ENCODE data around the gene MAMDC4. TPM values are rescaled to one million over a fixed set of nuclear protein-coding genes. Genes with fewer than 3 reads are reported as not detected.

MAMDC4 gene
- total RNA-seq, 1 donor from 2014 or later: 1.6 TPM

Small RNA genes lying within 50 kb of the gene (microRNA-seq; reads per million reads assigned to microRNA genes)
- not detected for gene MIR4292 (ENCODE audit: borderline number of aligned reads)
- gene MIR4479 (ENCODE audit: borderline number of aligned reads): not detected

Other genes with a start within 250 kb of the MAMDC4 start
- gene EGFL7, start 189.4 kb upstream of the MAMDC4 start, total RNA-seq: 155 TPM
- gene AGPAT2, start 164.9 kb upstream of the MAMDC4 start, total RNA-seq: 547 TPM
- gene DIPK1B, start 139.8 kb upstream of the MAMDC4 start, total RNA-seq: 3.9 TPM
- 9.2 TPM for gene LCN10, start 109.4 kb upstream of the MAMDC4 start, total RNA-seq
- gene LCN6, start 103.8 kb upstream of the MAMDC4 start, total RNA-seq: 16.2 TPM
- not detected for gene LCN8, start 94.1 kb upstream of the MAMDC4 start, total RNA-seq
- gene LCN15, start 87.8 kb upstream of the MAMDC4 start, total RNA-seq: 0.32 TPM
- gene TMEM141, start 61.0 kb upstream of the MAMDC4 start, total RNA-seq: 33.0 TPM
- 0.71 TPM for gene CCDC183, start 56.0 kb upstream of the MAMDC4 start, total RNA-seq
- 54.9 TPM for gene RABL6, start 44.4 kb upstream of the MAMDC4 start, total RNA-seq
- gene AJM1, start 9.9 kb upstream of the MAMDC4 start, total RNA-seq: 1.00 TPM
- 89.6 TPM for gene PHPT1, start 2.9 kb upstream of the MAMDC4 start, total RNA-seq
- 215 TPM for gene EDF1, start 14.0 kb downstream of the MAMDC4 start, total RNA-seq
- 8.8 TPM for gene TRAF2, start 34.2 kb downstream of the MAMDC4 start, total RNA-seq
- 95.2 TPM for gene FBXW5, start 92.4 kb downstream of the MAMDC4 start, total RNA-seq
- not detected for gene C8G, start 92.9 kb downstream of the MAMDC4 start, total RNA-seq
- not detected for gene LCN12, start 99.9 kb downstream of the MAMDC4 start, total RNA-seq
- 249 TPM for gene PTGDS, start 125.2 kb downstream of the MAMDC4 start, total RNA-seq
- gene LCNL1, start 130.6 kb downstream of the MAMDC4 start, total RNA-seq: 0.71 TPM
- 29.4 TPM for gene PAXX, start 140.1 kb downstream of the MAMDC4 start, total RNA-seq
- 1.6 TPM for gene CLIC3, start 144.2 kb downstream of the MAMDC4 start, total RNA-seq
- 47.2 TPM for gene ABCA2, start 175.9 kb downstream of the MAMDC4 start, total RNA-seq
- 0.55 TPM for gene FUT7, start 179.7 kb downstream of the MAMDC4 start, total RNA-seq
- gene NPDC1, start 193.8 kb downstream of the MAMDC4 start, total RNA-seq: 95.3 TPM
- gene ENTPD2, start 201.7 kb downstream of the MAMDC4 start, total RNA-seq: not detected
- 0.42 TPM for gene SAPCD2, start 218.2 kb downstream of the MAMDC4 start, total RNA-seq
- 28.1 TPM for gene UAP1L1, start 225.2 kb downstream of the MAMDC4 start, total RNA-seq
- gene MAN1B1, start 234.6 kb downstream of the MAMDC4 start, total RNA-seq: 33.0 TPM

Data from mesenteric fat pad (tissue), 1 donor.